HepG2 (cell line): ENCODE measurements around the gene LYSMD1. TPM values are rescaled to one million over a fixed set of nuclear protein-coding genes. Genes with fewer than 3 reads are reported as not detected.

Experiments used
- CCAR2 ChIP-seq: fragments of 200-400 bp; formaldehyde crosslinking; optimal IDR thresholded peaks from 2 replicates; pipeline ENCODE3; 2018; ENCODE audit warnings: low read depth, mild to moderate bottlenecking, low read length, moderate library complexity
- E2F1 ChIP-seq: sonication (generic); formaldehyde crosslinking; IDR thresholded peaks from 2 replicates; pipeline ENCODE4 v1.5.0; 2020; ENCODE audit warnings: missing genetic modification reagents
- GFI1 ChIP-seq: sonication (generic); formaldehyde crosslinking; IDR thresholded peaks from 2 replicates; pipeline ENCODE4 v1.5.0; 2020; ENCODE audit warnings: missing genetic modification reagents, mild to moderate bottlenecking, borderline replicate concordance
- HBP1 ChIP-seq: IDR thresholded peaks from 2 replicates; pipeline ENCODE4 v1.6.1; 2016; ENCODE audit warnings: low read depth, control low read depth
- MZF1 ChIP-seq: sonication (generic); formaldehyde crosslinking; IDR thresholded peaks from 2 replicates; pipeline ENCODE4 v1.8.1; 2023; ENCODE audit warnings: mild to moderate bottlenecking, missing genetic modification reagents, borderline replicate concordance
- NAIF1 ChIP-seq: sonication (generic); formaldehyde crosslinking; IDR thresholded peaks from 2 replicates; pipeline ENCODE4 v1.5.0; 2020; ENCODE audit warnings: mild to moderate bottlenecking, missing genetic modification reagents, borderline replicate concordance
- POLR2AphosphoS5 ChIP-seq: IDR thresholded peaks from 2 replicates; pipeline ENCODE4 v1.6.1; 2012; ENCODE audit warnings: low read depth, low read length
- REST ChIP-seq, 2 experiments: IDR thresholded peaks; 2 replicates each; pipeline ENCODE4 v1.6.1; 2011 to 2012; ENCODE audit warnings: low read length in 2 of 2, borderline replicate concordance in 1 of 2, low read depth in 1 of 2, mild to moderate bottlenecking in 1 of 2, moderate library complexity in 1 of 2
- SAP130 ChIP-seq: IDR thresholded peaks from 2 replicates; pipeline ENCODE4 v1.6.1; 2016; ENCODE audit warnings: low read depth
- TEAD2 ChIP-seq: sonication (generic); formaldehyde crosslinking; IDR thresholded peaks from 2 replicates; pipeline ENCODE4 v1.9.0; 2021; ENCODE audit warnings: missing genetic modification reagents
- THAP8 ChIP-seq: sonication (generic); formaldehyde crosslinking; IDR thresholded peaks from 2 replicates; pipeline ENCODE4 v1.5.1; 2020; ENCODE audit warnings: missing genetic modification reagents, mild to moderate bottlenecking, borderline replicate concordance
- ZMAT3 ChIP-seq: sonication (generic); formaldehyde crosslinking; conservative IDR thresholded peaks from 2 replicates; pipeline ENCODE4 v1.7.0; 2021; ENCODE audit warnings: missing genetic modification reagents
- ZNF282 ChIP-seq: fragments of 450-650 bp; IDR thresholded peaks from 2 replicates; pipeline ENCODE4 v1.6.1; 2018; ENCODE audit not compliant: partially characterized antibody
- ZNF337 ChIP-seq: sonication (generic); formaldehyde crosslinking; IDR thresholded peaks from 2 replicates; pipeline ENCODE4 v1.5.1; 2020; ENCODE audit warnings: missing genetic modification reagents, low read depth, mild to moderate bottlenecking, borderline replicate concordance
- ZNF33B ChIP-seq: sonication (generic); formaldehyde crosslinking; IDR thresholded peaks from 2 replicates; pipeline ENCODE4 v1.5.1; 2020; ENCODE audit warnings: mild to moderate bottlenecking, missing genetic modification reagents
- ZNF343 ChIP-seq: sonication (generic); formaldehyde crosslinking; IDR thresholded peaks from 2 replicates; pipeline ENCODE4 v1.4.0; 2020; ENCODE audit warnings: mild to moderate bottlenecking, missing genetic modification reagents
- ZNF350 ChIP-seq: sonication (generic); formaldehyde crosslinking; IDR thresholded peaks from 2 replicates; pipeline ENCODE4 v1.4.0; 2020; ENCODE audit warnings: mild to moderate bottlenecking, low read depth, missing genetic modification reagents, borderline replicate concordance
- ZNF713 ChIP-seq: sonication (generic); formaldehyde crosslinking; IDR thresholded peaks from 2 replicates; pipeline ENCODE4 v1.4.0; 2020; ENCODE audit warnings: mild to moderate bottlenecking, missing genetic modification reagents
- ZNF775 ChIP-seq: sonication (generic); formaldehyde crosslinking; IDR thresholded peaks from 2 replicates; pipeline ENCODE4 v1.4.0; 2020; ENCODE audit warnings: missing genetic modification reagents, mild to moderate bottlenecking, moderate library complexity, borderline replicate concordance
- ZUFSP ChIP-seq: sonication (generic); formaldehyde crosslinking; IDR thresholded peaks from 2 replicates; pipeline ENCODE4 v1.9.0; 2021; ENCODE audit warnings: missing genetic modification reagents, mild to moderate bottlenecking, borderline replicate concordance
- polyA plus RNA-seq, 8 experiments: library from polyadenylated mRNA; depleted of rRNA in 3 of 8; stranded (reverse) in 7 of 8; unstranded in 1 of 8; fragments of >200 nt; fragmentation: Illumina TruSeq in 4 of 8; extraction: Trizol in 4 of 8; gene quantifications; 2 replicates each; pipeline versions ENCODE4 v1.2.1 to v1.2.3, GENCODE V29; 2011 to 2016; ENCODE audit warnings: low read depth in 4 of 8, missing spikeins in 1 of 8, mixed read lengths in 1 of 8; ENCODE audit not compliant: insufficient read depth in 1 of 8
- total RNA-seq, 5 experiments: library from RNA; depleted of rRNA; stranded (reverse); fragments of >200 nt; fragmentation: Illumina TruSeq; extraction: Trizol; gene quantifications; 2 replicates each; pipeline ENCODE4 v1.2.3, GENCODE V29; 2016; ENCODE audit warnings: low read depth in 1 of 5

Gene LYSMD1
- total and polyA plus RNA-seq, 2 of the 13 experiments (the other 11 are each of a cell fraction or from before 2014, with no cell fraction given) = 3.8 to 4.8 TPM

GRCh38 chr1:151189637-151190445 is 24.1 kb upstream of the LYSMD1 start, which contains the start of gene VPS72 (continued):
- no peak for TF ChIP-seq HBP1 (CRISPR knock-in tag)
- no peak for TF ChIP-seq GFI1 (CRISPR knock-in tag)
- peak; percentile 62; the same call in 1 of the 2 replicates for TF ChIP-seq ZMAT3 (CRISPR knock-in tag)
- peak; percentile 96 for TF ChIP-seq SAP130 (CRISPR knock-in tag)
- peak; percentile 51; the same call in 1 of the 2 replicates for TF ChIP-seq NAIF1 (CRISPR knock-in tag)
- no peak for TF ChIP-seq MZF1 (CRISPR knock-in tag)
- no peak for TF ChIP-seq THAP8 (CRISPR knock-in tag)
- TF ChIP-seq ZUFSP = no peak
- TF ChIP-seq E2F1 = peak; percentile 62
- no peak for TF ChIP-seq ZNF337 (CRISPR knock-in tag)
- TF ChIP-seq ZNF775 (CRISPR knock-in tag) = no peak
- TF ChIP-seq REST (IDR thresholded peaks at IDR 0.05; ENCODE audit: borderline replicate concordance in 1 of 2, low read depth in 1 of 2, low read length in 2 of 2) = peak in 1 of 2 experiments; percentile 46; a peak in 1 of 4 replicates
- no peak for TF ChIP-seq ZNF33B (CRISPR knock-in tag)
- TF ChIP-seq POLR2AphosphoS5 = peak; percentile 96
- no peak for TF ChIP-seq ZNF282
- TF ChIP-seq CCAR2 = peak; percentile 93
- TF ChIP-seq TEAD2 (CRISPR knock-in tag) = no peak
- peak; percentile 43; the same call in 1 of the 2 replicates for TF ChIP-seq ZNF343 (CRISPR knock-in tag)
- TF ChIP-seq ZNF713 (CRISPR knock-in tag) = no peak
- peak; percentile 90 for TF ChIP-seq ZNF350 (CRISPR knock-in tag)
